GM12892 (cell line): ENCODE measurements around the gene CDK11B.
"Not testable (repeated sequence)": the region's sequence is repeated elsewhere in the genome, so short reads cannot be mapped to it uniquely, and the experiment has no call there.

Experiments
- POLR2A ChIP-seq: IDR thresholded peaks from 2 replicates; pipeline ENCODE4 v1.6.1; 2011; ENCODE audit warnings: low read depth, low read length, control low read depth
- POLR2AphosphoS5 ChIP-seq: IDR thresholded peaks from 2 replicates; pipeline ENCODE4 v1.6.1; 2011; ENCODE audit warnings: low read depth, low read length, control low read depth
- TAF1 ChIP-seq: IDR thresholded peaks from 2 replicates; pipeline ENCODE4 v1.6.1; 2011; ENCODE audit warnings: low read depth, mild to moderate bottlenecking, control low read depth, low read length, borderline replicate concordance

DNA sequence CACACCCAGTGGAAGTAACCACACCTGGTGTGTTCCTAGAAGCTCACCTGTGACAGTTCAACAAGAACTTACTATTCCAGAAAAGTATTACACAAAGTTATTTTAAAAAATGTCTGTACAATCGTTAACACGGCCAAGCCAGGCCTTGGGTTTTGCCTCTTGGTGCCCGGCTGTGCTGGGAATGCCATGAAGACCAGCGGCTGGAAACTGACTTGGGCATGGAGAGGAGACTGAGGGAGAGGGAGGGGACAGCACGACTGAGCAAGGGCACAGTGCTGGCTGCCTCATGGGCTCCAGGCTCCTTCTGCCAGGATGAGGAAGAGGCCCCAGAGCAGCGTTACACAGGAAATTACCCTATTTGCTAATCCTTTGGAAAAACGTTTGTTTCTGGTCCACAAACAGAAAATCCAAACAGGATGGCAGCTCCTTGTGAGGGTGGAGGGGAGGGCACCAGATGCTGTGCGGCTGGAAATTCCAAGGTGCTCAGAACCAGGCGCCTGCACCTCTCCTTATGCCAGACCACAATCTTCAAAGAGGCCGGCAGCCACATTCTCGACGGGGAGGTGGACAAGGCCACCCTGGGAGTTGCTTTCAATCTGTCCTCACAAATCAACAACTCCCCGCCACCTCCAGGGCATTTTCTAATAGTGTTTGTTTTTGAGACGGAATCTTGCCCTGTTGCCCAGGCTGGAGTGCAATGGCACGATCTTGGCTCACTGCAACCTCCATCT, 4.2 kb upstream of the CDK11B start:
- TF ChIP-seq POLR2AphosphoS5, POLR2A, TAF1: not testable (repeated sequence)
